SK-N-SH treated with all-trans-retinoic acid at 6 μM for 48 hours (cell line): ENCODE measurements around the gene DMD.

Source experiments
- ATAC-seq: fragments of 200-7000 bp; cut with Tn5 transposase; 3 replicates; pipeline ENCODE4 v1.9.1; 2020; ENCODE audit warnings: mild to moderate bottlenecking, moderate library complexity
- ARNTL ChIP-seq: fragments of 450-650 bp; formaldehyde crosslinking; IDR thresholded peaks from 2 replicates; pipeline ENCODE4 v1.5.0; 2020; ENCODE audit warnings: low read depth, mild to moderate bottlenecking, moderate library complexity, borderline replicate concordance
- BACH2 ChIP-seq: fragments of 250-450 bp; sonication (Bioruptor Pico); IDR thresholded peaks from 2 replicates; pipeline ENCODE4 v1.9.0; 2021; ENCODE audit warnings: mild to moderate bottlenecking, borderline replicate concordance
- CREB5 ChIP-seq: fragments of 250-450 bp; sonication (Bioruptor Pico); IDR thresholded peaks from 2 replicates; pipeline ENCODE4 v1.5.1; 2020; ENCODE audit warnings: low read depth, mild to moderate bottlenecking, moderate library complexity
- CSDC2 ChIP-seq: fragments of 250-450 bp; sonication (Bioruptor Pico); IDR thresholded peaks from 2 replicates; pipeline ENCODE4 v1.5.0; 2020; ENCODE audit warnings: mild to moderate bottlenecking, moderate library complexity
- CSRNP3 ChIP-seq: fragments of 250-450 bp; sonication (Bioruptor Pico); IDR thresholded peaks from 2 replicates; pipeline ENCODE4 v1.5.1; 2021; ENCODE audit warnings: mild to moderate bottlenecking, moderate library complexity
- ESRRG ChIP-seq: fragments of 250-450 bp; sonication (Bioruptor Pico); IDR thresholded peaks from 2 replicates; pipeline ENCODE4 v1.6.1; 2021; ENCODE audit warnings: mild to moderate bottlenecking
- GLIS3 ChIP-seq: fragments of 250-450 bp; sonication (Bioruptor Pico); IDR thresholded peaks from 2 replicates; pipeline ENCODE4 v1.5.0; 2020; ENCODE audit warnings: mild to moderate bottlenecking, moderate library complexity
- ISL1 ChIP-seq: fragments of 250-450 bp; sonication (Bioruptor Pico); IDR thresholded peaks from 2 replicates; pipeline ENCODE4 v2.1.2; 2022; ENCODE audit warnings: mild to moderate bottlenecking, moderate library complexity
- OSR1 ChIP-seq: fragments of 250-450 bp; sonication (Bioruptor Pico); IDR thresholded peaks from 2 replicates; pipeline ENCODE4 v1.8.0; 2022; ENCODE audit warnings: moderate library complexity, mild to moderate bottlenecking, inconsistent platforms
- POU6F1 ChIP-seq: fragments of 250-450 bp; sonication (Bioruptor Pico); IDR thresholded peaks from 2 replicates; pipeline ENCODE4 v1.8.0; 2021; ENCODE audit warnings: low read depth, mild to moderate bottlenecking, moderate library complexity, borderline replicate concordance
- PPARA ChIP-seq: fragments of 250-450 bp; sonication (Bioruptor Pico); IDR thresholded peaks from 2 replicates; pipeline ENCODE4 v1.5.0; 2020; ENCODE audit warnings: mild to moderate bottlenecking, borderline replicate concordance
- RARB ChIP-seq: fragments of 250-450 bp; sonication (Bioruptor Pico); IDR thresholded peaks from 2 replicates; pipeline ENCODE4 v1.8.0; 2021; ENCODE audit warnings: mild to moderate bottlenecking, moderate library complexity
- SNAI2 ChIP-seq: fragments of 250-450 bp; sonication (Bioruptor Pico); IDR thresholded peaks from 2 replicates; pipeline ENCODE4 v1.5.0; 2020; ENCODE audit warnings: mild to moderate bottlenecking, moderate library complexity
- TCF4 ChIP-seq: fragments of 250-450 bp; sonication (Bioruptor Pico); IDR thresholded peaks from 2 replicates; pipeline ENCODE4 v1.8.0; 2021; ENCODE audit warnings: mild to moderate bottlenecking, moderate library complexity, borderline replicate concordance
- TOX ChIP-seq: fragments of 250-450 bp; sonication (Bioruptor Pico); IDR thresholded peaks from 2 replicates; pipeline ENCODE4 v1.8.0; 2021; ENCODE audit warnings: mild to moderate bottlenecking, moderate library complexity, borderline replicate concordance
- TSHZ2 ChIP-seq: fragments of 250-450 bp; sonication (Bioruptor Pico); IDR thresholded peaks from 2 replicates; pipeline ENCODE4 v1.5.0; 2020; ENCODE audit warnings: mild to moderate bottlenecking, moderate library complexity
- ZC3H10 ChIP-seq: fragments of 250-450 bp; sonication (Bioruptor Pico); IDR thresholded peaks from 2 replicates; pipeline ENCODE4 v1.5.1; 2021; ENCODE audit warnings: mild to moderate bottlenecking, moderate library complexity
- ZFP3 ChIP-seq: fragments of 250-450 bp; sonication (Bioruptor Pico); IDR thresholded peaks from 2 replicates; pipeline ENCODE4 v1.5.0; 2020; ENCODE audit warnings: mild to moderate bottlenecking, moderate library complexity
- ZFP30 ChIP-seq: fragments of 450-650 bp; formaldehyde crosslinking; IDR thresholded peaks from 2 replicates; pipeline ENCODE4 v1.5.0; 2022; ENCODE audit warnings: mild to moderate bottlenecking, moderate library complexity
- ZNF565 ChIP-seq: fragments of 450-650 bp; formaldehyde crosslinking; conservative IDR thresholded peaks from 2 replicates; pipeline ENCODE4 v1.5.0; 2020; ENCODE audit warnings: low read depth, mild to moderate bottlenecking, moderate library complexity
- ZNF8 ChIP-seq: fragments of 450-650 bp; formaldehyde crosslinking; IDR thresholded peaks from 2 replicates; pipeline ENCODE4 v1.5.0; 2020; ENCODE audit warnings: mild to moderate bottlenecking, moderate library complexity

Gene DMD

GRCh38 chrX:31516527-31516926 is 1694.8 kb downstream of the DMD start:
- TF ChIP-seq BACH2 (CRISPR knock-in tag) (no peak), RARB (CRISPR knock-in tag) (no peak), ESRRG (CRISPR knock-in tag) (no peak), ZFP30 (CRISPR knock-in tag) (no peak), ZFP3 (CRISPR knock-in tag) (no peak), PPARA (no peak), ARNTL (CRISPR knock-in tag) (no peak), ISL1 (CRISPR knock-in tag) (no peak), GLIS3 (CRISPR knock-in tag) (no peak), CREB5 (no peak), CSRNP3 (CRISPR knock-in tag) (no peak), OSR1 (no peak)
- no peak for ATAC-seq

- ATAC-seq = peak; percentile 97
- TF ChIP-seq ISL1 (CRISPR knock-in tag) (peak; percentile 87), TOX (0 out of 2 replicates have a peak, but pooled peaks have one; percentile 45), POU6F1 (CRISPR knock-in tag) (no peak), TCF4 (CRISPR knock-in tag) (peak; percentile 44; the same call in 1 of the 2 replicates), ZC3H10 (peak; percentile 45; the same call in 1 of the 2 replicates)
Measured at GRCh38 chrX:31508338-31508737, 1703.0 kb downstream of the DMD start.

GRCh38 chrX:31506928-31507327 is 1704.4 kb downstream of the DMD start:
- TF ChIP-seq ISL1 (CRISPR knock-in tag) (peak; percentile 38; the same call in 1 of the 2 replicates), BACH2 (CRISPR knock-in tag) (no peak)
- no peak for ATAC-seq

GRCh38 chrX:31506360-31506759 is 1705.0 kb downstream of the DMD start:
- ATAC-seq = no peak
- no peak for TF ChIP-seq OSR1
- no peak for TF ChIP-seq ISL1 (CRISPR knock-in tag)
- no peak for TF ChIP-seq POU6F1 (CRISPR knock-in tag)
- no peak for TF ChIP-seq ZFP30 (CRISPR knock-in tag)
- TF ChIP-seq CSRNP3 (CRISPR knock-in tag) = no peak
- no peak for TF ChIP-seq ZNF8 (CRISPR knock-in tag)
- TF ChIP-seq CREB5 = no peak
- TF ChIP-seq TSHZ2 (CRISPR knock-in tag) = no peak
- no peak for TF ChIP-seq BACH2 (CRISPR knock-in tag)
- TF ChIP-seq CSDC2 = no peak
- TF ChIP-seq PPARA = no peak
- TF ChIP-seq TOX = no peak
- TF ChIP-seq TCF4 (CRISPR knock-in tag) = no peak
- no peak for TF ChIP-seq SNAI2
- no peak for TF ChIP-seq RARB (CRISPR knock-in tag)
- TF ChIP-seq ZNF565 (CRISPR knock-in tag) = no peak
- TF ChIP-seq ZFP3 (CRISPR knock-in tag) = no peak
